ENCODE measurements around the gene ITPR1.

DNA sequence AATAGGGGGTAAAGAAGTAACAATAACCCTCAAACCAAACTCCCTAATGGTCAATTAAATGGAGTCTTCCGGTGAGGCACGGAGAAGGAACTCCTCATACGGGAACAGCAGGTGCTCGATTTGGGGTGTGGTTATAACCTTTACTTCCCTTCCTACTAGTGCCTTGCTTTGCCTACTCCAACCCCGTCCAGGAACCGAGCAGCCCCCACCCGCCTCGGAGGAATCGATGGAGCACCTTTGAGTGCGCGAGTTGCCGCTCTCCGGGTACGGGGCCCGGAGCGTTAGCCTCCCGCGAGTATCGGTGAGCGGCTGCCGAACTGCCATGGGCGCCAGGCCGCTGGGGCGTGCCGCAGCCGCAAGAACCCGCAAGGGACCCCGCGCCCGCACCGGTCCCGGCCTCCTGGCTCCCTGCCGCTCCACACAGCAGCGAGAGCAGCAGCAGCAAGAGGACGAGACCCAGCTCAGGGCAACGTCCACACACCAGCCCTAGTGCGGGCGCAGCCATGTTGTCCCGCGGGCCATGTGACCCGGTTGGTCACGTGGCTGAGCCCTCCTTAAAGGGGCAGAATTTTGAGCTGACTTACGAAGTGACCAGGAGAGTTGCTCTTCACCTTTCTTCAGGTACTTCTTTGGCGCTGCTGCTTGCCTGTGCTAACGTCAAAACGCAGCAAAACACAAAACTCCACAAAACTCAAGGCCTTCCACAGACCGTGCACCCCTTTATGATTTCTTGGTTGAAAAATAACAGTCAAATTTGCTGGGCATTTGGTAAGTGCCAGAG is 26.2 kb upstream of the ITPR1 start, which contains the start of gene SUMF1:
- TF ChIP-seq, protein P1, sequence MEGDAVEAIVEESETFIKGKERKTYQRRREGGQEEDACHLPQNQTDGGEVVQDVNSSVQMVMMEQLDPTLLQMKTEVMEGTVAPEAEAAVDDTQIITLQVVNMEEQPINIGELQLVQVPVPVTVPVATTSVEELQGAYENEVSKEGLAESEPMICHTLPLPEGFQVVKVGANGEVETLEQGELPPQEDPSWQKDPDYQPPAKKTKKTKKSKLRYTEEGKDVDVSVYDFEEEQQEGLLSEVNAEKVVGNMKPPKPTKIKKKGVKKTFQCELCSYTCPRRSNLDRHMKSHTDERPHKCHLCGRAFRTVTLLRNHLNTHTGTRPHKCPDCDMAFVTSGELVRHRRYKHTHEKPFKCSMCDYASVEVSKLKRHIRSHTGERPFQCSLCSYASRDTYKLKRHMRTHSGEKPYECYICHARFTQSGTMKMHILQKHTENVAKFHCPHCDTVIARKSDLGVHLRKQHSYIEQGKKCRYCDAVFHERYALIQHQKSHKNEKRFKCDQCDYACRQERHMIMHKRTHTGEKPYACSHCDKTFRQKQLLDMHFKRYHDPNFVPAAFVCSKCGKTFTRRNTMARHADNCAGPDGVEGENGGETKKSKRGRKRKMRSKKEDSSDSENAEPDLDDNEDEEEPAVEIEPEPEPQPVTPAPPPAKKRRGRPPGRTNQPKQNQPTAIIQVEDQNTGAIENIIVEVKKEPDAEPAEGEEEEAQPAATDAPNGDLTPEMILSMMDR (IDR thresholded peaks at IDR 0.05; ENCODE audit: insufficient read depth, low read length): no peak
- TF ChIP-seq POLR2AphosphoS5 (IDR thresholded peaks at IDR 0.05; ENCODE audit: low read depth) (peak; percentile 98), GABPA (IDR thresholded peaks at IDR 0.05; ENCODE audit: low read depth) (no peak), SPI1 (IDR thresholded peaks at IDR 0.05; ENCODE audit: borderline replicate concordance, low read depth) (peak; percentile 9; the same call in 1 of the 2 replicates)
- TF ChIP-seq, protein P2, sequence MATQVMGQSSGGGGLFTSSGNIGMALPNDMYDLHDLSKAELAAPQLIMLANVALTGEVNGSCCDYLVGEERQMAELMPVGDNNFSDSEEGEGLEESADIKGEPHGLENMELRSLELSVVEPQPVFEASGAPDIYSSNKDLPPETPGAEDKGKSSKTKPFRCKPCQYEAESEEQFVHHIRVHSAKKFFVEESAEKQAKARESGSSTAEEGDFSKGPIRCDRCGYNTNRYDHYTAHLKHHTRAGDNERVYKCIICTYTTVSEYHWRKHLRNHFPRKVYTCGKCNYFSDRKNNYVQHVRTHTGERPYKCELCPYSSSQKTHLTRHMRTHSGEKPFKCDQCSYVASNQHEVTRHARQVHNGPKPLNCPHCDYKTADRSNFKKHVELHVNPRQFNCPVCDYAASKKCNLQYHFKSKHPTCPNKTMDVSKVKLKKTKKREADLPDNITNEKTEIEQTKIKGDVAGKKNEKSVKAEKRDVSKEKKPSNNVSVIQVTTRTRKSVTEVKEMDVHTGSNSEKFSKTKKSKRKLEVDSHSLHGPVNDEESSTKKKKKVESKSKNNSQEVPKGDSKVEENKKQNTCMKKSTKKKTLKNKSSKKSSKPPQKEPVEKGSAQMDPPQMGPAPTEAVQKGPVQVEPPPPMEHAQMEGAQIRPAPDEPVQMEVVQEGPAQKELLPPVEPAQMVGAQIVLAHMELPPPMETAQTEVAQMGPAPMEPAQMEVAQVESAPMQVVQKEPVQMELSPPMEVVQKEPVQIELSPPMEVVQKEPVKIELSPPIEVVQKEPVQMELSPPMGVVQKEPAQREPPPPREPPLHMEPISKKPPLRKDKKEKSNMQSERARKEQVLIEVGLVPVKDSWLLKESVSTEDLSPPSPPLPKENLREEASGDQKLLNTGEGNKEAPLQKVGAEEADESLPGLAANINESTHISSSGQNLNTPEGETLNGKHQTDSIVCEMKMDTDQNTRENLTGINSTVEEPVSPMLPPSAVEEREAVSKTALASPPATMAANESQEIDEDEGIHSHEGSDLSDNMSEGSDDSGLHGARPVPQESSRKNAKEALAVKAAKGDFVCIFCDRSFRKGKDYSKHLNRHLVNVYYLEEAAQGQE (IDR thresholded peaks at IDR 0.05; ENCODE audit: insufficient replicate concordance, low read depth): peak; percentile 74

All from HL-60 (cell line).